Naive B cell (primary cell): ENCODE results near the gene CCDC188. TPM values are rescaled to one million over a fixed set of nuclear protein-coding genes. Genes with fewer than 3 reads are reported as not detected.
"Not testable (repeated sequence)": the region's sequence is repeated elsewhere in the genome, so short reads cannot be mapped to it uniquely, and the experiment has no call there.

Experiments
- ATAC-seq, 2 donors: fragments of 150-1000 bp; cut with Tn5 transposase; 2 replicates each; pipeline ENCODE4 v1.10.0; 2021; ENCODE audit warnings: low read depth in 2 of 2, mild to moderate bottlenecking in 2 of 2, moderate library complexity in 2 of 2
- DNase-seq: peaks from one replicate; pipeline ENCODE4 v3.0.0; 2022
- H3K27ac Mint-ChIP-seq, 6 donors: one replicate each; pipeline ENCODE4 v1.8.0; 2020 to 2022; ENCODE audit warnings: mild to moderate bottlenecking in 6 of 6, mixed read lengths in 6 of 6, moderate library complexity in 5 of 6, inconsistent platforms in 2 of 6
- H3K27me3 Mint-ChIP-seq, 3 donors: one replicate each; pipeline ENCODE4 v1.8.0; 2021 to 2022; ENCODE audit warnings: mixed read lengths in 3 of 3, mild to moderate bottlenecking in 1 of 3
- H3K36me3 Mint-ChIP-seq, 2 donors: one replicate each; pipeline ENCODE4 v1.8.0; 2020 to 2022; ENCODE audit warnings: mixed read lengths in 2 of 2, inconsistent platforms in 1 of 2, mild to moderate bottlenecking in 1 of 2
- H3K4me1 Mint-ChIP-seq, 3 donors: one replicate each; pipeline ENCODE4 v1.8.0; 2020 to 2022; ENCODE audit warnings: mixed read lengths in 3 of 3, inconsistent platforms in 1 of 3, mild to moderate bottlenecking in 1 of 3, moderate library complexity in 1 of 3
- H3K4me3 Mint-ChIP-seq, 8 donors: one replicate each; pipeline ENCODE4 v1.8.0; 2020 to 2022; ENCODE audit warnings: mild to moderate bottlenecking in 8 of 8, mixed read lengths in 8 of 8, moderate library complexity in 8 of 8, inconsistent platforms in 2 of 8
- H3K9me3 Mint-ChIP-seq, 7 donors: one replicate each; pipeline ENCODE4 v1.8.0; 2020 to 2022; ENCODE audit warnings: mixed read lengths in 7 of 7, mild to moderate bottlenecking in 5 of 7, inconsistent platforms in 2 of 7, moderate library complexity in 1 of 7
- polyA plus RNA-seq, 6 donors: library from polyadenylated mRNA; unstranded; fragments of 300-500 nt; fragmentation: Illumina TruSeq; gene quantifications; one replicate each; pipeline ENCODE4 v1.2.3, GENCODE V29; 2021; ENCODE audit warnings: low read depth in 6 of 6

CCDC188 gene
- polyA plus RNA-seq, 6 donors from 2014 or later = not detected

GRCh38 chr22:20171288-20172140 lies 20.7 kb upstream of the CCDC188 start:
- no peaks in the 10 kb centered on the region for H3K27me3 Mint-ChIP-seq
- H3K9me3 Mint-ChIP-seq = no peaks in the 10 kb centered on the region
- H3K4me3 Mint-ChIP-seq = no peak overlapping the region
- no peaks in the 10 kb centered on the region for H3K4me1 Mint-ChIP-seq
- ATAC-seq = no peak
- no peaks in the 10 kb centered on the region for H3K36me3 Mint-ChIP-seq
- no peak for DNase-seq
- H3K27ac Mint-ChIP-seq = peak overlapping the region in 1 of 6 donors; percentile 51

GRCh38 chr22:20170170-20170569 lies 19.3 kb upstream of the CCDC188 start:
- Mint-ChIP-seq H3K36me3 (no peaks in the 10 kb centered on the region), H3K27ac (peak overlapping the region in 2 of 6 donors; percentile 79 to 94), H3K9me3 (no peaks in the 10 kb centered on the region), H3K27me3 (no peaks in the 10 kb centered on the region), H3K4me3 (no peak overlapping the region), H3K4me1 (no peaks in the 10 kb centered on the region)
- ATAC-seq (no peak), DNase-seq (no peak)

DNA sequence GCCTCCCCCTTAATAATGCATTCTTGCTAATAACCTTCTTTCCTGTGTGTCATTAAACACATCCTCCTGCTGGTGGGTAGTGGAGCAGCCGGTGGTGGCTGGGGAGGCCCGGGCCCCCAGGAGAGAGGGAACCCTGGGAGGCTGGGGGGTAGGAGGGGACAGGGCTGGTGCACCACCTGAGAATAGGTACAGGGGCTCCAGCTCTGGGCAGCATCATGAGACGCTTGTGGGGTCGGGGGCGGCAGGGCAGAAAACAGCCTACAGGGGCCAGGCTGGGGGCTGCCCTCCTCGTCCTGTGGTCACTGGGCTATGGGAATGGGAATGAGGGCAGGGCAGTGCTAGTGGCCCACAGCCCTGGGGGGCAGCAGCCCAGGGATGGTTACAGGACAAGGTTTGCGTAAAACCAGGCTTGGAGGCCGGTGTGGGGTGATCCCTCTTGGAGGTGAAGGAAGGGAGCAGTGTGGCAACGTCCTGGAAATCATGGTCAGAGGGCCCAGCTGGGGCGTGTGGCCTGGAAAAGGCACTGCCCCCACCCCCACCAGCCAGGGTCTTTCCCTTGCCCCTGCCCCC lies 18.5 kb upstream of the CCDC188 start:
- ATAC-seq = no peak
- Mint-ChIP-seq H3K4me3 (no peak overlapping the region), H3K27ac (no peak overlapping the region), H3K9me3 (peaks cover 0 to 2% (median 0%) of the 10 kb centered on the region in 7 donors), H3K4me1 (peaks cover 0 to 1% (median 1%) of the 10 kb centered on the region in 3 donors), H3K36me3 (no peaks in the 10 kb centered on the region), H3K27me3 (no peaks in the 10 kb centered on the region)
- no peak for DNase-seq

- H3K4me1 Mint-ChIP-seq = peaks cover 0 to 4% (median 4%) of the 10 kb centered on the region in 3 donors
- no peak overlapping the region for H3K4me3 Mint-ChIP-seq
- no peak for ATAC-seq
- H3K9me3 Mint-ChIP-seq = peaks cover 0 to 6% (median 0%) of the 10 kb centered on the region in 7 donors
- H3K27me3 Mint-ChIP-seq = no peaks in the 10 kb centered on the region
- no peak overlapping the region for H3K27ac Mint-ChIP-seq
- no peaks in the 10 kb centered on the region for H3K36me3 Mint-ChIP-seq
- no peak for DNase-seq
Observed at GRCh38 chr22:20167643-20168322, 16.9 kb upstream of the CCDC188 start.

- H3K9me3 Mint-ChIP-seq = peaks cover 0 to 6% (median 0%) of the 10 kb centered on the region in 7 donors
- no peak overlapping the region for H3K4me3 Mint-ChIP-seq
- ATAC-seq (no peak), DNase-seq (no peak)
- no peaks in the 10 kb centered on the region for H3K27me3 Mint-ChIP-seq
- no peaks in the 10 kb centered on the region for H3K36me3 Mint-ChIP-seq
- no peak overlapping the region for H3K27ac Mint-ChIP-seq
- peaks cover 0 to 4% (median 4%) of the 10 kb centered on the region in 3 donors for H3K4me1 Mint-ChIP-seq
Observed at GRCh38 chr22:20166703-20167102, 15.8 kb upstream of the CCDC188 start.

- H3K4me3 Mint-ChIP-seq = no peak overlapping the region
- H3K4me1 Mint-ChIP-seq = peaks cover 0 to 4% (median 4%) of the 10 kb centered on the region in 3 donors
- ATAC-seq (no peak), DNase-seq (no peak)
- peaks cover 0 to 6% (median 0%) of the 10 kb centered on the region in 7 donors for H3K9me3 Mint-ChIP-seq
- no peaks in the 10 kb centered on the region for H3K36me3 Mint-ChIP-seq
- H3K27ac Mint-ChIP-seq = no peak overlapping the region
- H3K27me3 Mint-ChIP-seq = no peaks in the 10 kb centered on the region
Observed at GRCh38 chr22:20165913-20166312, 15.1 kb upstream of the CCDC188 start.

DNA sequence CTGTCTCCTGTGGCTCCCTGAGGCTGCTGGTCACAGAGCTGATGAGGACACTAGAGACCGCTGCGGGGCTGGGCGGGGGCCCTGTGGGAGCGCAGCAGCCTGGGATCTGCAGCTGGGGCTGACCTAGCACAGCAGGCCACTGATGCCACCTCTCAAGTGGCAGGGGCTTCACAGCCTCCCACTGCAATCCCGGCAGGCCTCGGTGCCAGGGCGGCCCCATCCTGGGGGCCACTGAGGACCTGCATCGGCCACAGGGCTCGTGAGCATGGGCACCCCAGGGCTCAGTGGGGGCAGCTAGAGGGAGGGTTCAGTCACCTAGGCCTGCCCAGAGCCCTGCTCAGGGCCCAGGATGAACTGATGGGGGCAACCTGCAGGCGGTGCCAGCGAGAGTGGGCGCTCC lies 14.6 kb upstream of the CCDC188 start:
- H3K27ac Mint-ChIP-seq = no peak overlapping the region
- H3K27me3 Mint-ChIP-seq = peaks cover 0 to under 1% (median 0%) of the 10 kb centered on the region in 3 donors
- no peaks in the 10 kb centered on the region for H3K36me3 Mint-ChIP-seq
- no peak for ATAC-seq
- no peak overlapping the region for H3K4me3 Mint-ChIP-seq
- H3K9me3 Mint-ChIP-seq = peaks cover 0 to 6% (median 0%) of the 10 kb centered on the region in 7 donors
- DNase-seq = no peak
- peaks cover 0 to 4% (median 4%) of the 10 kb centered on the region in 3 donors for H3K4me1 Mint-ChIP-seq

DNA sequence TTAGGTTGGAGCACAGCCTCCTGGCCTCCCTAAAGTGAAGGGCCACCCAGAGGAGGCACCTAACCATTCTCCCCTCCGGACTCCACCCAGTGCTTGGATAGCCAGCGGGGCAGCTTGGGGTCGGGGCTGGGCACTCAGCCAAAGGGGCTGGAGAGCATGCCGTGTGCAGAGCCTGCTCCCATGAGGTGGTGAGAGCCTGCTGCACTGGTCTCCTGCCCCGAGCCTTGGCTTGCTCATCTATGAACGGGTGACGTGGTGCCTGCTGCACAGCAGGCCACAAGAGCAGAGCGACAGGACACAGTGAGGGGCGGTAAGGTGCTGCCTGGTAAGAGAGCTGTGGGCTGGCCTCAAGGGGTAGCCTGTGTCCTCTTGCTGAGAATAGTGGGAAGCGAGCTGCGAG lies 14.0 kb upstream of the CCDC188 start:
- DNase-seq (no peak), ATAC-seq (no peak)
- Mint-ChIP-seq H3K36me3 (no peaks in the 10 kb centered on the region), H3K4me3 (peak overlapping the region in 1 of 8 donors; percentile 61), H3K27me3 (peaks cover 0 to 6% (median 0%) of the 10 kb centered on the region in 3 donors), H3K9me3 (peaks cover 0 to 6% (median 0%) of the 10 kb centered on the region in 7 donors), H3K4me1 (peaks cover 0 to 4% (median 4%) of the 10 kb centered on the region in 3 donors), H3K27ac (no peak overlapping the region)

DNA sequence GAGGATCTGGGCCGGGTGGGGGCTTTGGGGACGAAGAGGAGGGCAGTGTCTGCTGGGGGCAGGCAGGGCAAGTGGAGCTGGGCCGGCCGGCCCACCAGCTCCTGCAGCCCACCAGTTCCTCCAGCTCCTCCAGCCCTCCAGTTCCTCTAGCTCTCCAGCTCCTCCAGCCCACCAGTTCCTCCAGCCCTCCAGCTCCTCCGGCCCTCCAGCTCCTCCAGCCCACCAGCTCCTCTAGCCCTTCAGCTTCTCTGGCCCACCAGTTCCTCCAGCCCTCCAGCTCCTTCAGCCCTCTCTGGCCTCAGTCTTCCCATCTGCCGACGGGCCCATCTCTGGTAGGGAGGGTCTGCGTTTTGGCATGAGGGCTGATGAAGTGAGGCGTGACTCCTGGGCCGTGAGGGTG lies 9.2 kb upstream of the CCDC188 start:
- Mint-ChIP-seq H3K27me3 (peaks cover 5 to 37% (median 17%) of the 10 kb centered on the region in 3 donors), H3K36me3 (no peaks in the 10 kb centered on the region), H3K9me3 (peaks cover 0 to 6% (median 0%) of the 10 kb centered on the region in 7 donors), H3K27ac (peak overlapping the region in 1 of 6 donors; percentile 78), H3K4me1 (peaks cover 4 to 8% (median 6%) of the 10 kb centered on the region in 3 donors), H3K4me3 (no peak overlapping the region)
- ATAC-seq = no peak
- no peak for DNase-seq

DNA sequence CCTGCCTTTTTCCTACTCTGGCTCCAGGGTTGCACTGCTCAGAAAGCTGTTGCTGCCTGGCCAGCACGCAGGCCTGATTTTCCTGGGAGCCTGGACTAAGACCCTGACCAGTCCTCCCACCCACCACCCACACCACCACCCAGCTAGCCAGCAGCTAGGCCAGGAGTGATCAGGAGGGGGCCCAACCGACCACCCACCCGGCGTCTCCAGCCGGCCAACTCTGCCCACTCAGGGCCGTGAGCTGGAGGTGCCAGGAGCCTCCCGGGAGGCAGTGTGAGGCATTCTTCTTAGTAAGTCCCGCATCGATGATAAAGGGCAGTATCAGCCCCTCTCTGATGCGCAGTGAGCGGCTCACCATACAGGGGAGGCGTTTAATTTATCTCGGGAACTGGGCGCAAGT lies 8.7 kb upstream of the CCDC188 start:
- H3K27me3 Mint-ChIP-seq = peaks cover 5 to 37% (median 17%) of the 10 kb centered on the region in 3 donors
- H3K27ac Mint-ChIP-seq = not testable (repeated sequence)

DNA sequence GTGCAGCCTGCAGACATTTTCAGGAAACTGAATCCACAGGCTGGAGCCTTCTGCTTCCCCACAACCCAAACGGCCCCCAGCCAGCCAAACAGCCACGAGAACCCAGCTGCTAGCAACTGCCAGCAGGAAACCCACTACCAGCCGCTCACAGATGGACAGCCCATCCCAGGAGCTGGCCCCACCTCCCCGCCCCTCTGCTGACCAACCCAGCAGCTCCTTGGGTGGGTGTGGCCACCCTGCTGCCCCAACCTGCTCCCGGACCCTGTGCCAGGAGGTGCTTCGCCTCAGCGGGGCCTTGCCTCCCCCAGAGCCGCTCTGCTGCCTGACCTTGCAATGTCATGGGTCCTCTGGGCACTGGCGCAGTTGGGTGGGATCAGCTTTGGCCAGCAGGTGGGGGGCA lies 8.2 kb upstream of the CCDC188 start:
- Mint-ChIP-seq H3K4me3 (no peak overlapping the region), H3K9me3 (peaks cover 0 to 1% (median 0%) of the 10 kb centered on the region in 7 donors), H3K36me3 (no peaks in the 10 kb centered on the region), H3K27ac (no peak overlapping the region), H3K4me1 (peaks cover under 1 to 6% (median 4%) of the 10 kb centered on the region in 3 donors), H3K27me3 (peaks cover 5 to 37% (median 17%) of the 10 kb centered on the region in 3 donors)
- ATAC-seq (no peak), DNase-seq (no peak)

More for the DNA sequence above, 8.7 kb upstream of the CCDC188 start:
- H3K9me3 Mint-ChIP-seq, H3K36me3 Mint-ChIP-seq, H3K4me1 Mint-ChIP-seq, ATAC-seq, H3K4me3 Mint-ChIP-seq, DNase-seq: not testable (repeated sequence)

DNA sequence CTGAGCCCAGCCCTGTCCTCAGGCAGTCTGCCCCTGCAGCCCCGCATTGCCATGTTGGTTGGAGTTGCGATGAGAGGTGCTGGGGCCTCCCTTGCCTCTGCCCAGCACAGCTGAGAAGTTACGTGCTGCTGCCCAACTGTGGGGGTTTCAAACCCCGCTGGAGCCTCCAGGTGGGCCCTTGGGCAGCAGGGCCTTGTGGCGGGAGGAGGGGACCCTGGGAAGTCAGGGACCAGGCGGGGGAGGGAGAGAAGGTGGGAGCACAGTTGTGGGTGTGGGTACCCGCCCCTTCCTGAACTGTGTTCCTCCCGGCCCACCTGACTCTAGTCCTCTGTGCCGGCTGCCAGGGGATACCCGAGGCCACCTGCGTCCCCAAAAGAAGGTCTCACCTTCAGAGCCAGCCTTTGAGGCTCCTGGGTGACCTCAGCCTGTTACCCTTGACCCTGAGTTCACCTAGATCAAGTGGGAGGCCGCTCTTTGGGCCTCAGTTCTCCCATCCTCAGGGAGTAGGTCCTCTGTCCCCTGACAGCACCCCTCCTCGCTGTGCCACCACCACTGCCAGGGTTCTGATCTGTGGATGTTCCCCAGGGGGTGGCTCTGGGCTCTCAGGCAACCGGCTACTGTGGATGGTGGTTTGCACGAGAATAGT lies 7.7 kb upstream of the CCDC188 start:
- no peak overlapping the region for H3K4me3 Mint-ChIP-seq
- no peak for ATAC-seq
- no peak overlapping the region for H3K27ac Mint-ChIP-seq
- peaks cover 5 to 37% (median 17%) of the 10 kb centered on the region in 3 donors for H3K27me3 Mint-ChIP-seq
- DNase-seq = no peak
- H3K9me3 Mint-ChIP-seq = no peaks in the 10 kb centered on the region
- H3K4me1 Mint-ChIP-seq = peaks cover 0 to 6% (median 4%) of the 10 kb centered on the region in 3 donors
- no peaks in the 10 kb centered on the region for H3K36me3 Mint-ChIP-seq
